GM10266 (cell line): ENCODE measurements around the gene R3HDML.
"Not testable (repeated sequence)": the region's sequence is repeated elsewhere in the genome, so short reads cannot be mapped to it uniquely, and the experiment has no call there.

Source experiments
- DNase-seq: peaks from one replicate; pipeline ENCODE4 v3.0.0; 2012; ENCODE audit errors: extremely low spot score
- CTCF ChIP-seq: IDR thresholded peaks from 2 replicates; pipeline ENCODE4 v1.5.1; 2012; ENCODE audit warnings: mild to moderate bottlenecking, low read depth; ENCODE audit not compliant: control insufficient read depth, insufficient read depth; ENCODE audit errors: missing control alignments

Gene R3HDML

GRCh38 chr20:44344723-44345122 lies 7.9 kb downstream of the R3HDML start:
- DNase-seq, result no peak
- no peak for TF ChIP-seq CTCF

GRCh38 chr20:44345147-44345546 lies 8.3 kb downstream of the R3HDML start:
- TF ChIP-seq CTCF, result no peak
- no peak for DNase-seq

GRCh38 chr20:44345941-44346340 lies 9.1 kb downstream of the R3HDML start:
- DNase-seq, result not testable (repeated sequence)

GRCh38 chr20:44348168-44348659 lies 11.4 kb downstream of the R3HDML start:
- DNase-seq, result no peak
- no peak for TF ChIP-seq CTCF

- no peak for TF ChIP-seq CTCF
- no peak for DNase-seq
Observed at GRCh38 chr20:44349349-44349748, 12.5 kb downstream of the R3HDML start.

GRCh38 chr20:44350567-44350966 lies 13.7 kb downstream of the R3HDML start:
- TF ChIP-seq CTCF, result no peak
- no peak for DNase-seq

GRCh38 chr20:44354979-44355497 lies 18.2 kb downstream of the R3HDML start:
- DNase-seq, result no peak
- TF ChIP-seq CTCF, result no peak
